Spleen (tissue), 11 donors: ENCODE data around the gene MINDY4. TPM values are rescaled to one million over a fixed set of nuclear protein-coding genes. Genes with fewer than 3 reads are reported as not detected.

Experiments
- DNase-seq: peaks from one replicate; pipeline ENCODE4 v3.0.0-alpha.2; 2020
- H3K27ac ChIP-seq, 8 donors: fragments of 200-600 bp; sonication (generic) in 7 of 8; 1 replicate in 4 of 8; 2 replicates in 4 of 8; pipeline versions ENCODE4 v1.5.0 to v1.8.0; 2016 to 2021; ENCODE audit warnings: inconsistent platforms in 4 of 8, mild to moderate bottlenecking in 4 of 8, moderate library complexity in 1 of 8
- H3K27me3 ChIP-seq, 7 donors: fragments of 200-600 bp; sonication (generic) in 6 of 7; replicated peaks in 1 of 7; 1 replicate in 4 of 7; 2 replicates in 3 of 7; pipeline versions ENCODE4 v1.5.0 to v1.8.0; 2016 to 2021; ENCODE audit warnings: inconsistent platforms in 3 of 7, mild to moderate bottlenecking in 1 of 7
- H3K36me3 ChIP-seq, 6 donors: fragments of 200-600 bp; sonication (generic) in 5 of 6; 1 replicate in 4 of 6; 2 replicates in 2 of 6; pipeline versions ENCODE4 v1.5.0 to v1.8.0; 2016 to 2021; ENCODE audit warnings: inconsistent platforms in 2 of 6
- H3K4me1 ChIP-seq, 6 donors: fragments of 200-600 bp; sonication (generic) in 5 of 6; 1 replicate in 3 of 6; 2 replicates in 3 of 6; pipeline versions ENCODE4 v1.5.0 to v1.8.0; 2016 to 2021; ENCODE audit warnings: inconsistent platforms in 3 of 6
- H3K4me3 ChIP-seq, 8 donors: fragments of 200-600 bp; sonication (generic) in 7 of 8; 1 replicate in 4 of 8; 2 replicates in 4 of 8; pipeline versions ENCODE4 v1.5.0 to v1.8.0; 2016 to 2021; ENCODE audit warnings: inconsistent platforms in 4 of 8, mild to moderate bottlenecking in 4 of 8, moderate library complexity in 2 of 8
- H3K9me3 ChIP-seq, 8 donors: fragments of 200-600 bp; sonication (generic) in 7 of 8; 1 replicate in 4 of 8; 2 replicates in 4 of 8; pipeline versions ENCODE4 v1.5.0 to v1.8.0; 2016 to 2021; ENCODE audit warnings: inconsistent platforms in 4 of 8
- CTCF ChIP-seq, 11 experiments: fragments of 200-600 bp in 7 of 11; fragments of 450-650 bp in 4 of 11; sonication (generic) in 4 of 11; IDR thresholded peaks in 8 of 11; conservative IDR thresholded peaks in 3 of 11; 1 replicate in 7 of 11; 2 replicates in 4 of 11; pipeline versions ENCODE4 v1.4.0 to v1.8.0; 2016 to 2021; ENCODE audit warnings: antibody characterized with exemption in 11 of 11, inconsistent platforms in 4 of 11, mild to moderate bottlenecking in 1 of 11
- POLR2A ChIP-seq, 3 donors: fragments of 450-650 bp; IDR thresholded peaks; one replicate each; pipeline ENCODE4 v1.5.1; 2017; ENCODE audit warnings: antibody characterized with exemption in 3 of 3, mild to moderate bottlenecking in 1 of 3
- POLR2AphosphoS5 ChIP-seq, 3 donors: sonication (generic); formaldehyde crosslinking; IDR thresholded peaks; one replicate each; pipeline ENCODE4 v1.5.1; 2017; ENCODE audit warnings: antibody characterized with exemption in 3 of 3
- WGBS, 5 donors: extraction: QIAGEN DNeasy Blood & Tissue Kit in 3 of 5; methylation state at CpG; one replicate each; pipeline versions ENCODE4 v1.1.5 to v1.1.7; 2013 to 2018; 5-methylcytosine and 5-hydroxymethylcytosine counted together
- intact Hi-C: fragments of 100-400 bp; cut with DNase I; formaldehyde crosslinking; loops from one replicate; pipeline ENCODE4 v1.15.0; 2023; ENCODE audit warnings: low total_unique reads
- polyA plus RNA-seq, 3 donors: library from polyadenylated mRNA; stranded (reverse); fragments of 200-250 nt; gene quantifications; one replicate each; pipeline ENCODE4 v1.2.1, GENCODE V29; 2013
- total RNA-seq, 7 donors: library from RNA; depleted of rRNA in 3 of 7; stranded (reverse); fragments of >200 nt in 3 of 7; fragmentation: NEBNext Ultra II Directional in 4 of 7; extraction: Animal tissue kit (Norgen Biotek cat#: 25700) in 4 of 7; gene quantifications; one replicate each; pipeline versions ENCODE4 v1.1.0 to v1.2.1, GENCODE V29; 2016 to 2021
- donor health status: healthy with polysubstance abuse.
- donor health status: DM: no; HTN: no; CAD: no; lungs with moderate emphysema.
- donor health status: DM: no; HTN: no; CAD: no.
- donor health status: Bipolar disorder and iron deficiency.
- donor health status: healthy.
- donor health status: DM: no; HTN: no; CAD: no.
- donor health status: DM: yes; HTN: yes; CAD: no.

Gene MINDY4
- total and polyA plus RNA-seq, 10 donors = 0.63 to 7.0 (median 3.0) TPM

DNA sequence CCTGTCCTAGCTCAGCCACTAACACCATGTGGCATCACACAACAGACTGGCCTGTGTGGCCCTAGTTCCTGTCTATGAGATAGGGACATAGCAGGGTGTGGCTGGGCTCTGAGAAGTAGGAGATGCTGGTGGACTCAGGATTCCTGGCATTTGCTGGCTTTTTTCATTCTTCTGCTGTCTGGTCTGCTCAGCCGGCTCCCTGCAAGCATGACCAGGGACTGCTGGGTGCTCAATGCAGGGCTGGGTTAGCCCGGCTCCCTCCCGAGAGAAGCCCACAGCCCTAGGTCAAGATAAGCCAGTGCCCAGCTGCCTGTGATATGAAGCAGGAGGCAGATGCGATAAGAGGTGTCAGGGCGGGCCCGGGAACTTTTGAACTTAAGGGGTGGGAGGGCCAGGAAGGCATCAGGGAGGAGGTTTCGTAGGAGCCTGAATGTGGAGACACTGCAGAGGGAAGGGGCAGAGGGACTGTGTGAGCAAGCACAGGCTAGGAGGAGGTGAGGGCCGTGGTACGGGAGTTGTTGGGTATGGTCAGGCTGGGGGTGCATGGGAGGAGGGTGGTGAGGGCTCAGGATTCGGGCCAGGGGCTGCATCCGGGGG lies 143.9 kb downstream of the MINDY4 start:
- Histone ChIP-seq H3K27me3 (peaks cover 0 to 8% (median 0%) of the 10 kb centered on the region in 7 donors), H3K9me3 (no peaks in the 10 kb centered on the region), H3K27ac (no peak overlapping the region), H3K36me3 (no peaks in the 10 kb centered on the region), H3K4me1 (peaks cover 0 to 7% (median 0%) of the 10 kb centered on the region in 6 donors), H3K4me3 (no peak overlapping the region)
- TF ChIP-seq POLR2A (IDR thresholded peaks at IDR 0.05) (no peak), POLR2AphosphoS5 (IDR thresholded peaks at IDR 0.05) (no peak), CTCF (IDR thresholded peaks at IDR 0.05 in 8 of 11, conservative IDR thresholded peaks at IDR 0.05 in 3 of 11) (no peak)
- no peak for DNase-seq
- 81 to 94% (median 87%) methylated on average over 9 to 11 of the region's 11 CpGs for WGBS, 5 donors
- intact Hi-C loops = no loop called here

GRCh38 chr7:30915751-30916150 lies 144.5 kb downstream of the MINDY4 start:
- intact Hi-C loops = no loop called here
- H3K4me1 ChIP-seq = peaks cover 0 to 7% (median 0%) of the 10 kb centered on the region in 6 donors
- no peak for TF ChIP-seq CTCF (IDR thresholded peaks at IDR 0.05 in 8 of 11, conservative IDR thresholded peaks at IDR 0.05 in 3 of 11)
- TF ChIP-seq POLR2AphosphoS5 (IDR thresholded peaks at IDR 0.05) = no peak
- no peak for TF ChIP-seq POLR2A (IDR thresholded peaks at IDR 0.05)
- WGBS, 5 donors = 44 to 77% (median 74%) methylated on average over 4 to 6 of the region's 6 CpGs
- no peak overlapping the region for H3K27ac ChIP-seq
- H3K4me3 ChIP-seq = no peak overlapping the region
- peaks cover 0 to 8% (median 0%) of the 10 kb centered on the region in 7 donors for H3K27me3 ChIP-seq
- no peaks in the 10 kb centered on the region for H3K9me3 ChIP-seq
- no peak for DNase-seq
- H3K36me3 ChIP-seq = no peaks in the 10 kb centered on the region

GRCh38 chr7:30916255-30916654 lies 145.0 kb downstream of the MINDY4 start:
- H3K27ac ChIP-seq = no peak overlapping the region
- WGBS, 5 donors = 80 to 100% (median 84%) methylated on average over 3 of the region's 3 CpGs

More at GRCh38 chr7:30916255-30916654, 145.0 kb downstream of the MINDY4 start:
- no peak overlapping the region for H3K4me3 ChIP-seq
- H3K36me3 ChIP-seq = no peaks in the 10 kb centered on the region
- H3K4me1 ChIP-seq = peaks cover 0 to 3% (median 0%) of the 10 kb centered on the region in 6 donors
- DNase-seq = no peak
- TF ChIP-seq POLR2A (IDR thresholded peaks at IDR 0.05) = no peak
- TF ChIP-seq POLR2AphosphoS5 (IDR thresholded peaks at IDR 0.05) = no peak
- no peak for TF ChIP-seq CTCF (IDR thresholded peaks at IDR 0.05 in 8 of 11, conservative IDR thresholded peaks at IDR 0.05 in 3 of 11)
- peaks cover 0 to 8% (median 0%) of the 10 kb centered on the region in 7 donors for H3K27me3 ChIP-seq
- intact Hi-C loops = no loop called here
- no peaks in the 10 kb centered on the region for H3K9me3 ChIP-seq
